HG03469 (cell line): ENCODE results near the gene FAM3C.

Source experiments
- ATAC-seq: cut with Tn5 transposase; IDR thresholded peaks from one replicate; pipeline ENCODE4 v1.9.1; 2021; ENCODE audit warnings: mild to moderate bottlenecking, moderate library complexity, moderate number of reproducible peaks; ENCODE audit not compliant: unreplicated experiment

FAM3C gene

GRCh38 chr7:121383235-121383910 lies 12.7 kb downstream of the FAM3C start:
- no peak for ATAC-seq

DNA sequence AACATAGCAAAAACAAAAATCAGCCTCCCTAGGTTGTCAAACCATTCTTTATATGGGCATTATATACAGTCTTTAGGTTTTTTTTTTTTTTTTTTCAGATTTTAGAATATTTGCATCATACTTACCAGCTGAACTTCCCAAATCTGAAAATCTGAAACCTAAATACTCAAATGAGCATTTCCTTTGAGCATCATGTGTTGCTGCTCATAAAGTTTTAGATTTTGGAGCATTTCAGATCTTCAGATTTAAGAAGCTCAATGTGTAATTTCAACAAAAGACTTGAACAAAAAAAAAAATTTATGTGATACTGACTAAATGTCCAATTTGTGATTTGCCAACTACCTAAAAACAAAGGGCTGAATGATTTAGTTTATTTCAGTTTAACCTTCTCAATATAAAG lies 13.6 kb downstream of the FAM3C start:
- ATAC-seq: no peak

DNA sequence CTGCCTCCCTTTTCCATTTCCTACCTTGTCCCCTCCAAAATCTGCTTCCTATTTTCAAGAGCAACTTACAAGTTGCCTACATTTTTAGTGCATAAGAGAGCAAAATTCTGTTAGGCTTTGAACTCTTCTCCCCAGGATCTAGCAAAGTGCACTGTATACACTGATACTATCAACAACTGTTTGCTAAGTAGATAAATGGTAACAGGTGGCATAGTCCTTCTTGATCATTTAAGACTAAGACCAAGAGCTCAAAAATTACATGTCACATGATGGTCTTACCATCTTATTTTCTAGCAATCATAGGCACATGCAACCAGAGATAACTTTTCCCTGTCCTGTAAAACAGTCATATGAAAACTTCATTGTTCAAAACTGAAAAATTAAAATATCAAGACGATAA lies 16.2 kb downstream of the FAM3C start:
- no peak for ATAC-seq

GRCh38 chr7:121376979-121377378 lies 19.1 kb downstream of the FAM3C start:
- ATAC-seq: no peak

DNA sequence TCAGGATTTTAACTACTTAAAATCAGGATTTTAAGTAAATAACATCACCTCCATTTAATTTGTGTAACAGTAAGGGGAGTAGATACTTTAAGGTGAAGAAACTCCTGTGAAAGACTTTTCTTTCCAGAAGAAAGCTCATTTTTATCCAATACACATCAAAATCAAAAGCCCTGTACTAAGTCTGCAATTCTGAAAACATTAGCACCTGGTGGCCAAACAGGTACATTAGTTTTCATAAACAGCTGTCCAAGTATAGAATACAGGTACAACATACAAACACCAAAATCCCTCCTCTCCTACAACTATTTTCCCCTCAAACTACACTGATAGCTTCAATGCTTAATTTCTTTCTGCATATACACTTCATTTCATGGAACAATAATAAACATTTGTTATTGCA lies 22.9 kb downstream of the FAM3C start:
- ATAC-seq: no peak

DNA sequence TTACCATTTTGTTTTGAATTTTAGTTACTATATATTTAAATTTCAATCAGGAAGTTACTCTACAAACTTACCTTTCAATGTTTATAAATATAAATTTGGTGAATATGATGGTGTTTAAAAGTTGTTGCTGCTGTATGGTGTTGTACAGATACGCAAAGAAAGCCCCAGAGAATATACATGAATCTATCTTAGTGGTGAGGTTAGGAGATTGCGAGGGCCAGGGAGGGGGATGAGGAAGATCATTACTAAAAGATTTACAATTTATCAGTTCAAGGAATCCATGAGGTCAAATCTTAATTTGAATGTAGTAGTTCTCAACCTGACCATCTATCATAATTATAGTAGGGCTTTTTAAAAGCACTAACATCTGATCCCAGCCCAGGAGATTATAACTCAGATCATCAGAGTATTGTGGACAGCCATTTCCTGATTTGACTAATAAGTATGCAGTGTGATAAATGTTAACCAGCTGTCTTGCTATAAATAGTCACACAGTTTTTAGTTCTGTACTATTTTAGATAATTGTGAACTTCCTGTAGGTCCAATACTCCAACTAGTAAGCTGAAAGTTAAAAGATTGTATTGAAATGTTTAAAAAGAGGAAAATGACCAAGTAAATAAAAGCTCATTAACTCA lies 23.6 kb downstream of the FAM3C start:
- peak; percentile 88 for ATAC-seq

DNA sequence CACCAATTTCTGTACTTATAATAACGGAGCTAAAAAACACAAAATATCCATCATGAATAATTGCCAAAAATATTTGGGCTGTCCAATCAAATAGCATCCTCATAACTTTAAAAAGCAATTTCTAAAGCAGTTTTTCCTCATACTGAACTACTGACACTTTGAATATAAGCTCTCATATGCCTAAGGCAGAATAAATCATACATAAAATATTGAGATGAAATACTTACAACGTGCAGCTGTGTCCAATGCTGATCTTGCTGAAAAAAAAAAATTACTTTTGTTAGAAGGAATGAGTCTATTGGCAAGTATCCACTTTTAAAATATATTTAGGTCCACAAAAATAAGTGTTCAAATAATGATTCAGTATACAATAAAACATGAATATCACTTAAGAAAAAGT lies 24.2 kb downstream of the FAM3C start:
- ATAC-seq: no peak

DNA sequence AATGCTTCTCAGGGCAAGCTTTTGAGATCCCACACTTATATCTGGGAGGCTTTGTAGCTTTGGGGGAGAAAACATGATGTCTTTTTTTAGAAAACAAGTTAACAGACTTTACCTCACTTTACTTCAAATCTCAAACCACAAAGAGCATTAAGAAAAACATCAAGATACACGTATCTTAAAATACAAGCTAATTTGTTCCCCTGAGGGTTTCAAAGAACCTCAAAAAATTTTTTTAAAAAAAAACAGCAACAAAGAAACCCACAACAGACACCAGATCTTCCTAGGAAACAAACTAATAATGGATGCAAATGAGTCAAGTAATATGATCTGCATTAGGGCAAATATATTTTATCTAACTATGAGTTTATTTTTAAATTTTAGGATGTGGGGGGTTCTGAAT lies 24.7 kb downstream of the FAM3C start:
- no peak for ATAC-seq

DNA sequence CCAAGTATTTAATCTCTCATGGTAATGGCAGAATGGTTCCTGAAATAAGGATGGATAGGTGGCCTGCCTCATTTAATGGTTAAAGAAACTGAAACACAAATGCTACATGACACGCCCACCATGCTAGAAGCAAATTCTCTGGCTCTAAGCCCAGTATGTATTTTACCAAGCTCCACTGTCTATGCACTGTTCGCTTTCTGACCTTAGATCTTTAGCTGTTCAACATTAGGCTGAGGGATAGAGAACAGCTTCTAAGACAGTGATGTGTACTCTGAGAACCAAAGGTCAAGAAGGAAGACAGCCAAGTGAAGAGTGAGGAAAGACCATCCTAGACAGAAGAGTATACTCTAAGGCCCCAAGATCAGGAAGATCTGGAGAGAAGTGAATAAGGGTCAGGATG lies 26.6 kb downstream of the FAM3C start:
- ATAC-seq: peak; percentile 53

DNA sequence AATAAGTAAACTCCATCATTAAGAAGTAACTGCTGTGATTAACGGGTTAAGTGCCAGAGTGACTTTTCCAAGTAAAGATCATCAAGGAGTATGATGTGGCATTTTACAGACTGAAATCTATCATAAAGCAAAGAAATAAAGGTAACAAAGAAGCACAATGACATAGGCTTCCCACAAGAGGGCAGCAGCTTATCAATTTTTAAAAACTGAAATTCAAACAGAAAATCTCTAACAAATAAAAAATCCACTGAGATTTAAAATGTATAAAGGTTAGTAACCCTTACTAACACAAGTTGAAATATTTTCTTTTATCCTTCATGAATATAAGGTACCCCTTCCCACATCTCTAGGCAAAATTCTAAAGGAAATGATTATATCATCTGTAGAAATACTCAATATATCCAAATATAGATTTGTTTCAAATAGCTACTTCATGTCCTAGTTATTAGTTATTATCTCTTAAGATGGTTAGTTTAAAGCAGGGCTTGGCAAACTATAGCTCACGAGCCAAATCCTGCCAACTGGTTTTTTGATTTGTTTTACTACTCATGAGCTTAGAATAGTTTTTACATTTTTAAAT lies 29.2 kb downstream of the FAM3C start:
- ATAC-seq: no peak

GRCh38 chr7:121360564-121360963 lies 35.5 kb downstream of the FAM3C start:
- ATAC-seq: no peak

DNA sequence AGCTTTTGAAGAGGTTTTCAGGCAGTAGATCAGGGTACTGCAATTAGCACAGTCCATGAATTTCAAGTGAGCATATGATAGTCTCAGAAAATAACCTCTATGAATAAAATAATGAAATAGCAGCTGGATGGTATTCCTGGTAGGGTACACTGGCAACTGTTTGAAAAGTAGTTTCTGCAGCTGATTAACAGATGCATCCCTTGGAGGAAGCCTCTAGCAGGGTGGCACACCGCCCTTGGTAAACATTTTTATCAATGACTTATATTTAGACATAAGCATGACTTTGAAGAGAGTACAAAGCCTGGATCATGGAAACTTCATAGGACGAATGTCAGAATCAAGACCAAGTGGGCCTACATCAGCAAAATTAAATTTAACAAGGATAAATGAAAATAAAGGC lies 40.5 kb downstream of the FAM3C start:
- ATAC-seq: no peak

GRCh38 chr7:121352323-121352722 lies 43.8 kb downstream of the FAM3C start:
- peak; percentile 73 for ATAC-seq

DNA sequence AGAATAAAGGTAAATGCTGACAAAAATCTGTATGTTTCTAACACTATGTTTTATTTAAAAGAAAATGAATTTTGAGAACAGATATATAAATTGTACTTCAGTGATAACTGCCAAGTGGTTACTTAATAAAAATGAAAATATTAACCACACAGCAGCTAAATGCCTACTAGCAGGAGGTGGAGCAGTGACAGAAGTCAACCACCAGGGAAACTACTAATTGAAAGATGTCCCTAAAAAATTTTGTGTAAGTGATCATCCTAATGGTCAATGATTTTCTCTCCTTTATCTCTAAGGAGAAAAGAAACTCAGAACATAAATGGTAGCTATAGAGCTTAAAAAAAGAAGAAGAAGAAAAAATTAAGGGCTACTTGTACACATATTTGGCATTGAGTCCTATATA lies 44.4 kb downstream of the FAM3C start:
- peak; percentile 11 for ATAC-seq

GRCh38 chr7:121344497-121344896 lies 51.6 kb downstream of the FAM3C start:
- ATAC-seq: no peak

DNA sequence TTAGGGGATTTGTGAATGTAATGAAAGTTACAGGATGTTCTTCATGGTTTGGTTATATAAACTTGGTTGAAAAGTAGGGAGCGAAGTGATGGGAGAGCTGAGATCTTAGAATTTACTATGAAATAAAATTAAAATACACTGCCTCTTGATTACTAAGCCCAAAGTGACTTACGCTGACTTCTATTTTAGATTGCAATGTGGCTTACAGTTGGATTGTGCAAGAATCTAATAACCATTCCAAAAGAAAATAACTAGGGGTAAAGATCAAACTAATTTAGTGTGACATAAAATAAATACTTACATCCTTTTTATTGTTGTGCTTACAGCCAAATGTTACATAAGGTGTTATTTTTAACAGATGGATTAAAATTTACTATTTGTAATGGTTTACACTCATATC lies 52.0 kb downstream of the FAM3C start:
- ATAC-seq: no peak

DNA sequence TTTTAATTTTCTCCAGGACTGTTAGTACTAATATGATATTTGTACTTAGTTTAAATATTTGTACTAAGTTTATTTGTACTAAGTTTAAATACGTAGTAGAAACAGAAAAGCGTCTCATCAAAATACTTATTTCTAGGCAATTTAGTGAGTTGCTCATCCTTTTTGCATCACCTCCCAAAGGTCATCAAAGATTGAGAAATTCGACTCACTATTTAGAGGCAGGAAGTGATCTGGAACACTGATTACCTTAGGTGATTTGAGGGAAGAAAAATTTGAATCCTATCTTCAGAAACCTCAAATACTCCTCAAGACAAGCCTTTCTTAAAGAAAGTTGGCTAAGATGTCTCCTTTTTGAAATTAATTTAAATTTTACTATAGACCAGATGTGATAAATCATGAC lies 52.8 kb downstream of the FAM3C start:
- no peak for ATAC-seq

DNA sequence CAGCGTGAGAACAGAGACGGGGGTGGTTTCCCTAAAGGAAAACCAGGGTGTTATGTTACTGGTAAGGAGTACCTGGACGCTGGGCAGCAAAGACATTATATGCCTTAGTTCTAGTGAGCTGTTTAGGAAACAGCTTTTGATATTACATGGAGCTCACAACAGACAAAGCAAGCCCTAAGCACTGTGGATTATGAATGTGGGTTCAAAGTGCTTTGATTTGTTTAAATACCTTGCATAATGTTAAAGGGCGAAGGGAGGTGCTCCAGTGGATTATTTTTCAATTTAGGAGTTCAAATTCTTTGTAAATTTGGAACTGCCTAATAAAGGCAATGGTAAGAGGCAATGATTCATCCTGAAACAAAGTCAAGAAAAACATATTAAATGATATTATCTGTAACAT lies 53.5 kb downstream of the FAM3C start:
- ATAC-seq: no peak

DNA sequence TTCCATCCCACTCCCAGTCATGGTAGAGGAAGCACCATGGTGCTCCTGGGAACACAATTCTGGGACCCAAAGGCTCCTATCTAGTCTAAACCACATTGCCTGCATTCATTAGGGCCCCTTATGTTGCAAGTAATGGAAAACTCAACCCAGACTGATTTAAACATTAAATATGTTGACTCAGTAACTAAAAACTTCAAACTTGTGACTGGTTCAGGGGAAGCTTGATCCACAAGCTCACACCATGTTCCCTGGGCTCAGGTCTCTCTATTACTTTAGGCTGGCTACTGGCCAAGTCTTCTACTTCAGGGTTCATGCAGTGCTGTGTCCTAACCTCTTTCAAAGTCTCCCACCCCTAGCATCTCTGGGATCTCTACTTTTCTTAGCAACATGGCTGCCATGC lies 54.2 kb downstream of the FAM3C start:
- no peak for ATAC-seq

- ATAC-seq: no peak
These were observed 57.0 kb downstream of the FAM3C start for GRCh38 chr7:121339082-121339481.

DNA sequence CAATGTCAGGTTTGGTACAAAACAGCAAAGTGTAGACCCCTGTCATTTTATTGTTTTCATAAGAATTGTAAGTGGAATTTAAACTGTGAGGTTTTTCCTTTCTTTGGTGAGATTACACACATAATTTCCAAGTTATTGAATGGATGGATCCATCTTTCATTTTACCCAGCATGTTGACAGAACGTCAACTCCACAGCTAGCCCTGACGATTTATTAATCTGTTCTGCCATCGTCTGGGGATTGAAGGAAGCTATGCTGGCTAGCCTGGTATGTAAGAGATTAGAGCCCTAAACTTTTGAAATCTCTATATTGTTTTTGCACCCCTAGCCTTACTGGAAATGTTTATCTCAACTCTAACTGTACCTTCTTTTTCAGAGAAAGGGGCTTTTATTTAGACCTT lies 58.7 kb downstream of the FAM3C start:
- peak; percentile 52 for ATAC-seq

DNA sequence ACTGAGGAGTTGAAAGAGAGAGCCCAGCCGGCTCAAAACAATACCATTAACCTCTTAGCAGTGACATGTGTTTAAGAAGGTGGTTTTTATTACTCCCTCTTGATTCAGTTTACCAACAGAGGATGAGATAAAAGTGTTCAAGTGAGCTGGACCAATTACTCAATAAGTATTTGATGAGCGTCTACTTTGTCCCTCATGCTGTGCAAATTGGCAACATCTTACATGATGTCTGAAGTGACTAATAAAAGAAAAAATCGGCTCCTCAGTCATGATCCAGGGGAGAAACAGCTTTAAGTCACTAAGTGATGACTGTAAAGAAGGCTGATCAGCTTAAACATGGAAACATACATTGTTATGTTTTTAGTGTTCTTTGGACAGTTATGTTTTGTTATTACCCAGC lies 59.5 kb downstream of the FAM3C start:
- ATAC-seq: no peak
